Measurements from ENCODE around the gene TMEM184B.

The TMEM184B gene

DNA sequence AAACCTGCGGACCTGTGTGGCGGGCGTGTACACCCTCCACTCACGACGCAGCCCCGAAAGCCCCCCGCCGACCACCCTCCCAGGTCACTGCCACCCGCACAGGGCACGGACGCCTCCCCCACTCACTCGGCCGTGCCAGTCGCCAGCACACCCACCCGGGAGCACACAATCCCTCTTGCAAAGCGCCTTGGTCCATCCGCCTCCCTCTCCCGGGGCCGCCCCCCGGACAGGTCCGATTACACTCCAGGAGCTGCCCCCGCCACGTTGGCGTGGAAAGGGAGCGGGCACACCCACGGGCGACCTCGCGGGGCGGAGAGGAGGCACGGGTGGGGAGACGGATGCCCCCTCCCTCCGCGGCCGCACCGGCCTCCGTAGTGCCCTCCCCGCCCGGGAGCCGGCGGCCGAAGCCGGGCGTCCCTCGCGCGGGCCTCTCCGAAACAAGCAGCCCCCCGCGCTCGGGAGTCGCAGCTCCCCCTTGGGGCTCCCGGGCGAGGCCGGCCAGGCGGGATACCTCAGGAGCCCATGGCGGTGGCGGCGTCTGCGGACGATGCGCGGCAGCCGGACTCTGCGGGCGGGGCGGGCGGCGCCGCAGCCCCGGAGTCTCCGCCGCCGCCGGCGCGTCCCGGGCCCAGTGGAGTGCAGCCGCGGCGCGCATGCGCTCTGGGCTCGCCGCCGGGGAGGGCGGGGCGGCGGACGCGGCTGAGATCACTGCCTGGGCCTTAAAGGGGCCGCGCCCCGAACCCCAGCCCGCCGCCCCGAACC is at the start of gene TMEM184B:
Gene TMEM184B (minus strand): TSS at position 638 of the 762 bp plus-strand sequence. CDS start 25,049 bp downstream, outside the sequence.
- peak within 1 kb of the TSS; percentile 86 for H3K27ac ChIP-seq
- no peaks in the 10 kb centered on the region for H3K27me3 ChIP-seq
- peak within 1 kb of the TSS; percentile 91 to 92 for H3K4me3 ChIP-seq (ENCODE audit: low read depth in 1 of 2, low read length in 1 of 2)
- H3K36me3 ChIP-seq, result no peaks in the 10 kb centered on the region
- H3K9me3 ChIP-seq, result no peaks in the 10 kb centered on the region
- H3K4me1 ChIP-seq (ENCODE audit: control insufficient read depth in 1 of 2, insufficient read depth in 1 of 2, low read depth in 1 of 2, low read length in 1 of 2), result peaks cover 23 to 31% of the 10 kb centered on the region in 2 experiments
- TF ChIP-seq, protein P1, sequence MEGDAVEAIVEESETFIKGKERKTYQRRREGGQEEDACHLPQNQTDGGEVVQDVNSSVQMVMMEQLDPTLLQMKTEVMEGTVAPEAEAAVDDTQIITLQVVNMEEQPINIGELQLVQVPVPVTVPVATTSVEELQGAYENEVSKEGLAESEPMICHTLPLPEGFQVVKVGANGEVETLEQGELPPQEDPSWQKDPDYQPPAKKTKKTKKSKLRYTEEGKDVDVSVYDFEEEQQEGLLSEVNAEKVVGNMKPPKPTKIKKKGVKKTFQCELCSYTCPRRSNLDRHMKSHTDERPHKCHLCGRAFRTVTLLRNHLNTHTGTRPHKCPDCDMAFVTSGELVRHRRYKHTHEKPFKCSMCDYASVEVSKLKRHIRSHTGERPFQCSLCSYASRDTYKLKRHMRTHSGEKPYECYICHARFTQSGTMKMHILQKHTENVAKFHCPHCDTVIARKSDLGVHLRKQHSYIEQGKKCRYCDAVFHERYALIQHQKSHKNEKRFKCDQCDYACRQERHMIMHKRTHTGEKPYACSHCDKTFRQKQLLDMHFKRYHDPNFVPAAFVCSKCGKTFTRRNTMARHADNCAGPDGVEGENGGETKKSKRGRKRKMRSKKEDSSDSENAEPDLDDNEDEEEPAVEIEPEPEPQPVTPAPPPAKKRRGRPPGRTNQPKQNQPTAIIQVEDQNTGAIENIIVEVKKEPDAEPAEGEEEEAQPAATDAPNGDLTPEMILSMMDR (IDR thresholded peaks at IDR 0.05), result no peak

DNA sequence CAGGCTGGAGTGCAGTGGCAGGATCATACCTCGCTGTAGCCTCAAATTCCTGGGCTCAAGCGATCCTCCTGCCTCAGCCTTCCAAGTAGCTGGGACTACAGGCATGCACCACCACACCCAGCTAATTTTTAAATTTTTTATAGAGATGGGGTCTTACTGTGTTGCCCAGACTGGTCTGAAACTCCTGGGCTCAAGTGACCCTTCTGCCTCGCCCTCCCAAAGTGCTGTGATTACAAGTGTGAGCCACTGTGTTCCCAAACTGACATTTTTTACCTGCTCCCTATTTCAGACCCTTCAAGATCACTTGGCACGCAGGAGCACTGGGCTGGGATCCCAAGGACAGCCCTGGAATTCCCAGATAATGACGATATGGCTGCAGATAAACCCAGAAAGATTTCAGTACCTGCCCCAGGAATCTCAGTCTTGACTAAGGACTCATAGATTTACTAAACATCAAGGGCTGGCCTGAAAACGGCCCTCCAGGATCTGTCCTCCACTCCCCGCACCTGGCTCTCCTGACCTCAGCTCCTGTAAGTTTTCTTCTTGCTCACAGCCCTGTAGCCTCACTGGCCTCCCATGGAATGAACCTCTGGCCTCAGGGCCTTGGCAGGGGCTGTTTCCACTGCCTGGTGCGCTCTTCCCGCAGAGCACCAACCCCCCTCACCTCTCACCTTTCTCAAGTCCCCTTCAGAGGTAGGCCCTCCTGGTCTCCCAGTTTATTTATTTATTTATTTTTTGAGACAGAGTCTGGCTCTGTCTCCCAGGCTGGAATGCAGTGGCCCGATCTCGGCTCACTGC is 48.0 kb upstream of the TMEM184B start:
- peaks cover 21 to 23% of the 10 kb centered on the region in 2 experiments for H3K4me1 ChIP-seq (ENCODE audit: control insufficient read depth in 1 of 2, insufficient read depth in 1 of 2, low read depth in 1 of 2, low read length in 1 of 2)
- TF ChIP-seq, protein P1 (IDR thresholded peaks at IDR 0.05), result no peak
- peaks cover 24% of the 10 kb centered on the region for H3K27me3 ChIP-seq
- H3K27ac ChIP-seq, result no peak overlapping the region
- no peaks in the 10 kb centered on the region for H3K36me3 ChIP-seq
- H3K9me3 ChIP-seq, result no peaks in the 10 kb centered on the region
- no peak overlapping the region for H3K4me3 ChIP-seq (ENCODE audit: low read depth in 1 of 2, low read length in 1 of 2)

- H3K36me3 ChIP-seq, result no peaks in the 10 kb centered on the region
- no peaks in the 10 kb centered on the region for H3K9me3 ChIP-seq
- no peak overlapping the region for H3K4me3 ChIP-seq (ENCODE audit: low read depth in 1 of 2, low read length in 1 of 2)
- TF ChIP-seq, protein P1 (IDR thresholded peaks at IDR 0.05), result no peak
- no peak overlapping the region for H3K27ac ChIP-seq
- H3K27me3 ChIP-seq, result peaks cover 41% of the 10 kb centered on the region
- H3K4me1 ChIP-seq (ENCODE audit: control insufficient read depth in 1 of 2, insufficient read depth in 1 of 2, low read depth in 1 of 2, low read length in 1 of 2), result peaks cover 28 to 29% of the 10 kb centered on the region in 2 experiments
These were observed 46.3 kb upstream of the TMEM184B start for GRCh38 chr22:38318792-38319773.

- Histone ChIP-seq H3K4me1 (ENCODE audit: control insufficient read depth in 1 of 2, insufficient read depth in 1 of 2, low read depth in 1 of 2, low read length in 1 of 2) (peaks cover 28 to 29% of the 10 kb centered on the region in 2 experiments), H3K27me3 (peaks cover 46% of the 10 kb centered on the region), H3K9me3 (no peaks in the 10 kb centered on the region), H3K36me3 (no peaks in the 10 kb centered on the region), H3K4me3 (ENCODE audit: low read depth in 1 of 2, low read length in 1 of 2) (peak overlapping the region; percentile 52 to 67), H3K27ac (peak overlapping the region; percentile 42)
- TF ChIP-seq, protein P1 (IDR thresholded peaks at IDR 0.05), result no peak
These were observed 45.3 kb upstream of the TMEM184B start for GRCh38 chr22:38317995-38318715.

All from neutrophil (primary cell).